Fibroblast of villous mesenchyme (primary cell): Measurements from ENCODE around the gene SARS2. TPM values are rescaled to one million over a fixed set of nuclear protein-coding genes. Genes with fewer than 3 reads are reported as not detected.
A peak's percentile ranks its signal among the peaks of the same experiment; 100 is the strongest.

Source experiments
- DNase-seq: peaks from one replicate; pipeline ENCODE4 v3.0.0-alpha.2; 2010; ENCODE audit warnings: low read depth
- H3K4me3 ChIP-seq: 2 replicates; pipeline ENCODE4 v1.5.1; 2011; ENCODE audit warnings: low read depth, mild to moderate bottlenecking, low read length
- total RNA-seq: library from RNA; depleted of rRNA; stranded (reverse); fragments of >200 nt; gene quantifications from 2 replicates; pipeline ENCODE4 v1.2.3, GENCODE V29; 2012
- TF ChIP-seq, protein P1 (sequence below): IDR thresholded peaks from 2 replicates; pipeline ENCODE4 v1.5.1; 2012; ENCODE audit warnings: low read depth, mild to moderate bottlenecking, low read length; ENCODE audit not compliant: insufficient read depth

SARS2 gene
- total RNA-seq, 1 donor: 19.0 TPM

DNA sequence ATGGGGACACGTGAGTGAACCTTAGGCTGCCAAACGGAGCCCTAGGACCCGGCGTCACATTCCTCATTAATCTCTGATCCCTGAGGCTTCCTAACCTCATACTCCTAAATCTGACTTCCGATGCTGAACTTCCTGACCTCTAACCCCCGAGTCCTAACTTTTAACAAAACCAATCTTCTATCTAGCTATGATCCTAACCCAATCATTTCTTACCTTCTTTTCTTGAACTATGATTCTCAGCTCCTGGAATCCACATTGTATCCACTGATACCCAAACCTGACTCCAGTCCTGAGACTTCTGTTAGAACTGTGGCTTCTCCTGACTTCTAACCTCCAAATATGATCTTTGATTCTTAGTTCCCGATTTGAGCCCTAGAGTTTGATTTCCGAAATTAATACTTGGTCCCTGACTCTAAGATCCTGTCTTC, 30.3 kb downstream of the SARS2 start:
- peak overlapping the region; percentile 94 for H3K4me3 ChIP-seq
- DNase-seq: peak; percentile 82
- TF ChIP-seq, protein P1, sequence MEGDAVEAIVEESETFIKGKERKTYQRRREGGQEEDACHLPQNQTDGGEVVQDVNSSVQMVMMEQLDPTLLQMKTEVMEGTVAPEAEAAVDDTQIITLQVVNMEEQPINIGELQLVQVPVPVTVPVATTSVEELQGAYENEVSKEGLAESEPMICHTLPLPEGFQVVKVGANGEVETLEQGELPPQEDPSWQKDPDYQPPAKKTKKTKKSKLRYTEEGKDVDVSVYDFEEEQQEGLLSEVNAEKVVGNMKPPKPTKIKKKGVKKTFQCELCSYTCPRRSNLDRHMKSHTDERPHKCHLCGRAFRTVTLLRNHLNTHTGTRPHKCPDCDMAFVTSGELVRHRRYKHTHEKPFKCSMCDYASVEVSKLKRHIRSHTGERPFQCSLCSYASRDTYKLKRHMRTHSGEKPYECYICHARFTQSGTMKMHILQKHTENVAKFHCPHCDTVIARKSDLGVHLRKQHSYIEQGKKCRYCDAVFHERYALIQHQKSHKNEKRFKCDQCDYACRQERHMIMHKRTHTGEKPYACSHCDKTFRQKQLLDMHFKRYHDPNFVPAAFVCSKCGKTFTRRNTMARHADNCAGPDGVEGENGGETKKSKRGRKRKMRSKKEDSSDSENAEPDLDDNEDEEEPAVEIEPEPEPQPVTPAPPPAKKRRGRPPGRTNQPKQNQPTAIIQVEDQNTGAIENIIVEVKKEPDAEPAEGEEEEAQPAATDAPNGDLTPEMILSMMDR: no peak

DNA sequence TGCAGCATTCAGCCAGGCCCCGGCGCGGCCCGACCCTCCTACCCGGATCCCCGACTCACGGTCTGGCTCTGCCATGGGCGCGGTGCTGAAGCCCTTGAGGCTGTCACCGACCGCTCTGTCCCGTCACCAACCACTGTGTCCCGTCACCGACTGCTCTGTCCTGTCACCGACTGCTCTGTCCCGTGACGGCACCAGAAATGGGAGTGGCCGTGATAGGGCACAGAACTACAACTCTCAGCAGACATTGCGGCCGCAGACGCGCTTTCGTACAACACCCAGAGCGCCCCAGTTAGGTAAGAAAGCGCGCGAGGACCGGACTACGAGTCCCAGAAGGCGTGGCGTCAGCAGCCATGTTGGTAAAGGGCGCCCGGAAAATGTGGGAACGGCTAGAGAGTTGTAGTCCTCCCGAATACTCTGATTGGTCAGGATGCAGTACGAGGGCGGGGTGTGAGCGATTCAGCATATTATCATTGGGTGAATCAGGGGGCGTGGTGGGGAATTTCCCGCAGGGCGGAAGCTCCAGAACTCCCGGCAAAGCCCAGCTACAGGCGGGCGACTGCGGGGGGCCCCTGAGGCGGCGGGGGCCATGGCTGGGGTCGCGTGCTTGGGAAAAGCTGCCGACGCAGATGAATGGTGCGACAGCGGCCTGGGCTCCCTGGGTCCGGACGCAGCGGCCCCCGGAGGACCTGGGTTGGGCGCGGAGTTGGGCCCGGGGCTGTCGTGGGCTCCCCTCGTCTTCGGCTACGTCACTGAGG, 30.9 kb downstream of the SARS2 start, which contains the start of the genes NFKBIB and SIRT2:
Gene NFKBIB (plus strand): TSS at position 523 of the 755 bp plus-strand sequence. CDS start 64 bp downstream, at position 587.
Gene SIRT2 (minus strand): TSS at position 172 of the 755 bp plus-strand sequence. CDS start 97 bp downstream, at position 75.
- peak; percentile 100 for DNase-seq
- TF ChIP-seq, protein P1: no peak
- peak within 1 kb of the TSS; percentile 94 for H3K4me3 ChIP-seq

DNA sequence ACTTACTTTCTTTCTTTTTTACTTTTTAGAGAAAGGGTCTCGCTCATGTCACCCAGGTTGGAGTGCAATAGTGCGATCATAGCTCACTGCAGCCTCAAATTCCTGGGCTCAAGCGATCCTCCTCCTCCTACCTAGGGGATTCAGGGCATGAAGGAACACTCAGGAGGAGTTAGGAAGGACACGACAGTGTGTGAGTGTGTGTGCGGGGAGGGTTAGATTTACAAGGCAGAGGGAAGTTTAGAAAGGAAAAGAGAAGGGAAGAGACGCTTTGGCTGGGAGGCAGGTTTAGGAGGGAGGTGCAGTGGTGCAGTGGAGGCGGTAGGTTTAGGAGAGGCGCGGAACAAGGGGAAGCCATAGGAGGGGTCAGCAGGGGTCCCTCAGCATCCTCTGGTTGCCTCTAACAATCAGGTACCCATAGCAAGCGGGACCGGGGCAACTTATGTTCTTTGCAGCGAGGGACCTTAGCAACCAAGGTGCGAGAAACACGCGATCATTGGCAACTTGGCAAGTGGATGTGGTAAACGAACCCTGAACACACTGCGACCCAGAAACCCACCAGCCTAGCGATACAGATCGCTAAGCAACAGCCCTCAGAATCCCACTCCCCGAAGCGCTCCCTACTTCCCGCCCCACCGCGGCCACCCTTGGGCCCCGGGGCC, 31.6 kb downstream of the SARS2 start:
- TF ChIP-seq, protein P1: no peak
- H3K4me3 ChIP-seq: peak overlapping the region; percentile 94
- peak; percentile 22 for DNase-seq

DNA sequence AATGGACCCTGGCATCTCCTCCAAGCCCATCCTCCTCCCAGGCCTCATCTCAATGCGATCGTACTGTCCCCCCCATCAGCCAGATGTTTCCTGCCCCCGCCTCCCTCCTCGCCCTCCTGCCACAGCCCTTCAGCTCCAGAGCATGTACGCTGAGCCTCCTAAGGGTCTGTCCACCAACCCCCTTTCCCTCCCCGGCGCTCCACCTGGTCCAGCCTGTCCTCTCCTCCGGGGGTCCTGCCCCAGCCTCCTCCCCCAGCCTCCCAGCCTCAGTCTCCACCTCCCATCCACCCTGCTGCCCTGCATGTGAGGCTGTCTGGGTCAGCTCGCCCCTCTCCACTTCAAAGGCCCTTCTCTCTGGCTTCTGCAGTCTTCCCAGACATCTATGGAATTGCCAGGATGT, 35.6 kb downstream of the SARS2 start:
- no peak overlapping the region for H3K4me3 ChIP-seq
- no peak for DNase-seq
- TF ChIP-seq, protein P1: no peak

DNA sequence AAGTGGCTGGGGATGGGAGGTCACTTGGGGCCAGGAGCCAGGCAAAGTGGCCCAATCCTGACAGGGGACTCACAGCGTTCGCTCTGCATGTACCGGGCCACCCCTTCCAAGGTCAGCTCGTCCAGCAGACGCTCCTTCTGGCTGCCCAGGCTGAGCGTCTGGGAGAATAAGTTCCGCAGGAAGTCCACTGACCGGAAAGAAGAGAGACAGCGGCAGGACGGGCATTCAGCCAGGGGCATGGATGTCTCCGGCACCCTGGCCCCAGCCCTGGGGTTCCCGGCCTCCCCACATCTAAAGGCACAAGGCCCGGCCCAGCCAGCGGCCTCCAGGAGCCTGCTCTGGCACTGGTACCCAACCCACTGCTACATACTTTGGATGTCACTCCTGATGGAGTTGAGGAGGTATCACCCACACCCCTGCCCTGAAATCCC, 37.2 kb downstream of the SARS2 start:
- H3K4me3 ChIP-seq: no peak overlapping the region
- TF ChIP-seq, protein P1: no peak
- DNase-seq: no peak

DNA sequence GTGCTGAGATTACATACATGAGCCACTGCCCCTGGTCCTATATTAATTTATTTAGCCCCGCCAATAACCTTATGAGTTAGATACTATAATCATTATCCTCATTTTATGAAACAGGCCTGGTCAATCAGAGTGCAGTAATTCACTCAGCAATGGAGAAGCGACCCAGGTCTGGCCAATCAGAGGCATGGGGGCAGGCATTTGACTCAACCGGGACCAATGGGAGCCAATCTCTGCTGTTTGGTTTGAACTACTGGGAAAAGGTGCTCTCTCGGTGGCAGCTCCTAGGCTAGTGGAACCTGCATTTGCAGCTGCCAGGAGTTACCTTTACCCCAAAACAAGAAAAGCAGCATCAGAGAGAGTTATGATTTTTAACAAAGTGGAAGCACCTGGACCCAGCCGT, 37.7 kb downstream of the SARS2 start:
- no peak overlapping the region for H3K4me3 ChIP-seq
- TF ChIP-seq, protein P1: no peak
- DNase-seq: no peak
